GM13977 (cell line): ENCODE data around the gene SLC31A1.
A peak's percentile ranks its signal among the peaks of the same experiment; 100 is the strongest.

Source experiments
- DNase-seq: peaks from one replicate; pipeline ENCODE4 v3.0.0; 2012; ENCODE audit warnings: low spot score
- in situ Hi-C: fragments of 300-500 bp; cut with MboI; formaldehyde crosslinking; loops from one replicate; pipeline ENCODE4 v1.12.0; 2022; ENCODE audit warnings: low sequenced_read_pairs, low pct_unique_long_range_greater_than_20kb, mixed read lengths, inconsistent platforms; ENCODE audit not compliant: unreplicated experiment
- TF ChIP-seq, protein P1 (sequence below): IDR thresholded peaks from 2 replicates; pipeline ENCODE4 v1.5.1; 2012; ENCODE audit warnings: mild to moderate bottlenecking, control low read depth; ENCODE audit not compliant: insufficient read depth; ENCODE audit errors: extremely low read depth, missing control alignments

SLC31A1 gene

DNA sequence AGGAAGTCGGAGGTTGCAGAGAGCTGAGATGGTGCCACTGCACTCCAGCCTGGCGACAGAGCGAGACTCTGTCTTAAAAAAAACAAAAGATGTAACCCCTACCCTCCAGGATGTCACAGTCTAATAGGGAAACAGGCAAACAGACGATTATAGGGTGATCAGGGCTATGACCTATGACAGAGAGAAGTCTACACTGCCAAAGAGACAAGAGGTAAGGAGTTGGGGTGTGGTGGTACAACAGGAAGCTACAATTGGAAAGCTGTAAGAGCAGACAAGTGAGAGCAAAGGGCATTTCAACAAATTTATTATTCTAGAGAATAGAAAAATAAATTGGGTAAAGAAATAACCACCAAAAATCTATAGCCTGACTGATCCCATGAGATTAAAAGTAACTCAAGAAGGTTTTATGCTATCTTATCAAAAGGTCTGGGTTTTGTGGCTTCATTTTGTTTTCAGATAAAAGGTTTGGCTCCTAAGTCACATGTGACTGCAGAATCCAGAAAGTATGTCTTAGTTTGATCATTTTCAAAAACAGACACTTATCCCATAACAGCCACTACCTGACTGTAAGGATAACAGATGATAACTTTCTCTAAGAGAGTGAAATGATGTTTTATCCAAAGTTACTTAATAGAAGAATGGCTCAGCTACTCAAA lies 46.7 kb downstream of the SLC31A1 start:
- TF ChIP-seq, protein P1, sequence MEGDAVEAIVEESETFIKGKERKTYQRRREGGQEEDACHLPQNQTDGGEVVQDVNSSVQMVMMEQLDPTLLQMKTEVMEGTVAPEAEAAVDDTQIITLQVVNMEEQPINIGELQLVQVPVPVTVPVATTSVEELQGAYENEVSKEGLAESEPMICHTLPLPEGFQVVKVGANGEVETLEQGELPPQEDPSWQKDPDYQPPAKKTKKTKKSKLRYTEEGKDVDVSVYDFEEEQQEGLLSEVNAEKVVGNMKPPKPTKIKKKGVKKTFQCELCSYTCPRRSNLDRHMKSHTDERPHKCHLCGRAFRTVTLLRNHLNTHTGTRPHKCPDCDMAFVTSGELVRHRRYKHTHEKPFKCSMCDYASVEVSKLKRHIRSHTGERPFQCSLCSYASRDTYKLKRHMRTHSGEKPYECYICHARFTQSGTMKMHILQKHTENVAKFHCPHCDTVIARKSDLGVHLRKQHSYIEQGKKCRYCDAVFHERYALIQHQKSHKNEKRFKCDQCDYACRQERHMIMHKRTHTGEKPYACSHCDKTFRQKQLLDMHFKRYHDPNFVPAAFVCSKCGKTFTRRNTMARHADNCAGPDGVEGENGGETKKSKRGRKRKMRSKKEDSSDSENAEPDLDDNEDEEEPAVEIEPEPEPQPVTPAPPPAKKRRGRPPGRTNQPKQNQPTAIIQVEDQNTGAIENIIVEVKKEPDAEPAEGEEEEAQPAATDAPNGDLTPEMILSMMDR, result no peak
- DNase-seq, result no peak

DNA sequence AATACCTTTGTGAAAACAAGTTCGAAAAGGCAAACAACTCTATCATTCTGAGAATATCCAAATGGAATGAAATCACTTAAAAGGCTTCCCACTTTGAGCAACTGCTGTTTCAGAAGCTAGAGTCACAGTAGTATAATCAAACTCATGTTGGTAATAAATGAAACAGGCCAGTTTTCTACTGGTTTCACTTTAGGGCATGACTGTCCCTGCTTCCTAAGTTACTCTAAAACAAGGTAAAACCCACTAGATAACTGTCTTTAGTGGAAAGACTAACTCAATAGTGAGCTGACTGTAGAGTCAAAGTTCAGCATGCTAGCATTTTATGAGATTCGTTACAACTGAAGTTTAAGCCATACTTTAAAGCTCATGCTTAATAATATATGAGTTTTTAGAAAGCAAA lies 48.0 kb downstream of the SLC31A1 start:
- DNase-seq, result no peak
- TF ChIP-seq, protein P1, result no peak
- in situ Hi-C loops, result no loop called here

More for the DNA sequence above, 46.7 kb downstream of the SLC31A1 start:
- in situ Hi-C loops, result no loop called here

DNA sequence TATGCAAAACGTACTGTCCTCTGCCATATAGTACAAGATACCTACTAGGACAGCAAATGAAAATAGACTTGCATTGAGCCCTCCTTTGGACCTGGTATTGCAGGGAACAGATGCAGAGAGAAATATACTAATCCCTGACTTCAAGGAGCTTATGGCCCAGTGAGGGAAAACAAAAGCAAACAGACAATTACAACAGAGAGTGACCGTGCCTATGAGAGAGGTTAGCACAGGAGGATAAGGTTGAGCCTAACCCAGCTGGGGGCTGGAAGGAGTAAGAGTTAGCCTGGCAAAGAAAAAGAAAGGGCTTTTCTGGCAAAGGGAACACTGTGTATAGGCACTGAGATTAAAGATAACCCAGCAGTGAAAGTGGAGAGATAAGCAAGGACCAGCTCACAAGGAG lies 48.5 kb downstream of the SLC31A1 start:
- DNase-seq, result no peak
- in situ Hi-C loops, result no loop called here

DNA sequence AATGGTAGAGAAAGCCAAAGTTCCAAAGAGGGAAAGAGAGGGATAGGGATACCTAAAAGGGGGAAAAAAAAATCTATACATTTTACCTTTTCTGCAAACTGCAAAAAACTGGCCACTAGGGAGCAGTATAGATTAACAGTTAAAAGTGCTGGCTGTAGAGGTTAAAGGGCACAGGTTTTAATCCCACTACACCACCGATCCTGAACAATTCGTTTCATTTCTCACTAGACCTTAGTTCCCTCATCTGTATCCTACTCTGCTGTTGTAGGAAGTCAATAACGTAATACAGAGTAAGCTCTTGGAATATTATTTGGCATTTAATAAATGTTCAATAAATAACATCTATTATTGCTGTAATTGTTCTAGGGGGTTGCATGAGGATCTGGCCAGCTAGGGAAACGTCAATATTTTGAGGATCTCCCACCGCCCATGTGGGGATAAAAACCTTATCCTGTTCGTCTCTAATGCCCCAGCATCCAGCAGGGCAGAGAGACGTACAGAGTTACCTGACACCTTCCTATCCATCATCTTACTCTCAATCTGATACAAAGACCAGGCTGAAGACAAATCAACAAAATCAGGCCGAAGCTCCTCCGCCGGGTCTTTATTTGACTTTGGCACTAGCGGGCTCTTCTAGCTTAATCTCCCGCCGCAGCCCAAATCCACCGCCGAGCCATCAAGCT lies 53.3 kb downstream of the SLC31A1 start:
- TF ChIP-seq, protein P1, result peak; percentile 60
- DNase-seq, result peak; percentile 59
- in situ Hi-C loops, result no loop called here

More for the DNA sequence above, 48.5 kb downstream of the SLC31A1 start:
- TF ChIP-seq, protein P1, result no peak

DNA sequence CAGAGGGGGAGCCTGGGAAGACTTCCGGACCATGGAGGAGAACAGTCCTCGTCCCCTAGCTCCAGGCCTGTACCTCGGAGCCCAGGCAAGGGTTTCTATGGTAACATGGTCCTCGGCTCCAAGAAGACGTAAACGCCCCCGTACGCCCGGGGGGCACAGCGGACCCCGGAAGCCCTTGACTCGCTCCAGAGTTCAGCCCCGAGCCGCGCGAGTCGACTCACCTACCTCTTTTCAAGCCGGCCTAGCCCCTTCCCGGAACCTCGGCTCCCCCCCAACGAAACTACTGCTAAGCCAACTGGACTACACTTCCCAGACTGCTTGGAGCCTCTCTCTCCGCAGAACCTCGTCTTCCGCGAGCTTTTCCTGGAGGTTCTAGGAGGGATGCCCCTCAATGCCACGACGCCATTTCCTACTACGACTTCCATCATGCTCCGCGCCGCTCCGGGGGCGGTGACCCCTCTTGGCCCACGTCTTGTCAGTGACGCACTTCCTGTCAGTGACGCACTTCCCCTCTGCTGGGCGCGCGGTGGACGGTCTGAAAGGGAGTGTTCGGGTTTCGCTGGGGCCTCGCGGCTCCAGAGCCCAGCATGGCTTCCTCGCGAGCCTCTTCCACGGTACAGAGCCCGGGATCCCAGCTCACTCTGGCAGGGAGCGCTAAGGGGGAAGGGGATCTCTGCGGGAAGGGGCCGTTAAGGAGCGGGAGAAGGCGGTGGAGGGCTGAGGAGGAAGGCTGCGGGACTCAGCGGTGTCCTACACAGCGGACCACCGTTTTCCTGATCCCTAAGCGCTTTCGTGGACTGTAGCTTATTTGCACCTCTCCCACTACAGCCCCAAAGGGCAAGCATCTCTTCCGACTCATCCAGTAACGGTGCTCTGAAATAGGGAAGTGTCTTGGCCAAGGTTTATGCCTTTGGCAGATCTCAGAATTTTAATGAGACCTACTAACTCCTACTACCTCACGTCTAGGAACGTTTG lies 54.1 kb downstream of the SLC31A1 start, which contains the start of the genes CDC26 and PRPF4:
Gene CDC26 (minus strand): TSS at position 416 of the 975 bp plus-strand sequence. CDS start 3,065 bp downstream, outside the sequence.
Gene PRPF4 (plus strand): TSS at position 502 of the 975 bp plus-strand sequence. CDS start 86 bp downstream, at position 588.
- TF ChIP-seq, protein P1, result no peak
- in situ Hi-C loops, result no loop called here
- DNase-seq, result peak; percentile 93

DNA sequence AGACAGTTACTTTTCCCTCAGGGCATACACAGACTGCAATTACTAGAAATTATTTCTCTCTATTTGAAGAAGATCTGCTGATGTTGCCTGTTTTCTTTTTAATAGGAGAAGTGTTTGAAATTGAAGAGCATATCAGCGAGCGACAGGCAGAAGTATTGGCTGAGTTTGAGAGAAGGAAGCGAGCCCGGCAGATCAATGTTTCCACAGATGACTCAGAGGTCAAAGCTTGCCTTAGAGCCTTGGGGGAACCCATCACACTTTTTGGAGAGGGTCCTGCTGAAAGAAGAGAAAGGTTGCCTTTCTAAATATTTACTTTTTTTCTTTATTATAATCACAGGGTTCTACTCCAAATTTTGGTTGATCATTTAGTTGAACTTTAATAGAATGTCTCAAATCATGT lies 57.5 kb downstream of the SLC31A1 start:
- in situ Hi-C loops, result no loop called here

More for the DNA sequence above, 57.5 kb downstream of the SLC31A1 start:
- TF ChIP-seq, protein P1, result no peak
- DNase-seq, result no peak
